Trophoblast cell (in vitro differentiated cells and primary cell): ENCODE data around the gene NPW.

Experiments used
- DNase-seq, 2 donors: peaks; one replicate each; pipeline ENCODE4 v3.0.0-alpha.2; 2016
- H2AFZ ChIP-seq: 2 replicates; pipeline ENCODE4 v1.6.1; 2013; ENCODE audit warnings: low read length, moderate library complexity, mild to moderate bottlenecking; ENCODE audit not compliant: insufficient read depth, poor library complexity
- H2AK5ac ChIP-seq: 2 replicates; pipeline ENCODE4 v1.6.1; 2013; ENCODE audit warnings: mild to moderate bottlenecking, low read length
- H2BK120ac ChIP-seq: 2 replicates; pipeline ENCODE4 v1.6.1; 2013; ENCODE audit warnings: low read length, mild to moderate bottlenecking, moderate library complexity; ENCODE audit not compliant: insufficient read depth, poor library complexity
- H2BK12ac ChIP-seq: 2 replicates; pipeline ENCODE4 v1.6.1; 2013; ENCODE audit warnings: mild to moderate bottlenecking, low read length, moderate library complexity
- H2BK5ac ChIP-seq: 2 replicates; pipeline ENCODE4 v1.6.1; 2013; ENCODE audit warnings: low read length, low read depth, moderate library complexity, mild to moderate bottlenecking; ENCODE audit not compliant: poor library complexity
- H3K14ac ChIP-seq: 2 replicates; pipeline ENCODE4 v1.6.1; 2013; ENCODE audit warnings: mild to moderate bottlenecking, low read length
- H3K18ac ChIP-seq: 2 replicates; pipeline ENCODE4 v1.6.1; 2013; ENCODE audit warnings: mild to moderate bottlenecking, low read length
- H3K23ac ChIP-seq: 2 replicates; pipeline ENCODE4 v1.6.1; 2013; ENCODE audit warnings: low read length
- H3K27ac ChIP-seq: 2 replicates; pipeline ENCODE4 v1.5.1; 2013; ENCODE audit warnings: low read depth, mild to moderate bottlenecking, inconsistent platforms, low read length, moderate library complexity
- H3K27me3 ChIP-seq: 2 replicates; pipeline ENCODE4 v1.6.1; 2013; ENCODE audit warnings: inconsistent platforms, mild to moderate bottlenecking, low read length, moderate library complexity; ENCODE audit not compliant: insufficient read depth
- H3K36me3 ChIP-seq, 2 experiments: 1 replicate in 1 of 2; 2 replicates in 1 of 2; pipeline ENCODE4 v1.6.1; 2013; ENCODE audit warnings: low read length in 2 of 2, mild to moderate bottlenecking in 2 of 2, moderate library complexity in 1 of 2; ENCODE audit not compliant: insufficient read depth in 2 of 2, control insufficient read depth in 1 of 2
- H3K4ac ChIP-seq: 2 replicates; pipeline ENCODE4 v1.6.1; 2013; ENCODE audit warnings: low read depth, mild to moderate bottlenecking, low read length, moderate library complexity
- H3K4me1 ChIP-seq, 2 experiments: 1 replicate in 1 of 2; 2 replicates in 1 of 2; pipeline ENCODE4 v1.6.1; 2013; ENCODE audit warnings: low read length in 2 of 2, mild to moderate bottlenecking in 2 of 2, moderate library complexity in 1 of 2; ENCODE audit not compliant: insufficient read depth in 2 of 2, control insufficient read depth in 1 of 2
- H3K4me2 ChIP-seq: 2 replicates; pipeline ENCODE4 v1.6.1; 2013; ENCODE audit warnings: inconsistent platforms, mild to moderate bottlenecking, low read length, moderate library complexity
- H3K4me3 ChIP-seq: 2 replicates; pipeline ENCODE4 v1.5.1; 2013; ENCODE audit warnings: mild to moderate bottlenecking, low read depth, low read length, inconsistent platforms
- H3K79me1 ChIP-seq: one replicate; pipeline ENCODE4 v1.6.1; 2013; ENCODE audit warnings: low read length
- H3K79me2 ChIP-seq: 2 replicates; pipeline ENCODE4 v1.6.1; 2013; ENCODE audit warnings: low read length, mild to moderate bottlenecking; ENCODE audit not compliant: control insufficient read depth, insufficient read depth, poor library complexity
- H3K9ac ChIP-seq: 2 replicates; pipeline ENCODE4 v1.6.1; 2013; ENCODE audit warnings: mild to moderate bottlenecking, low read length
- H3K9me3 ChIP-seq: 2 replicates; pipeline ENCODE4 v1.6.1; 2013; ENCODE audit warnings: low read depth, mild to moderate bottlenecking, control low read depth, inconsistent platforms, low read length; ENCODE audit not compliant: insufficient read depth
- H4K12ac ChIP-seq: 2 replicates; pipeline ENCODE4 v1.6.1; 2013; ENCODE audit warnings: low read depth, mild to moderate bottlenecking, low read length, moderate library complexity
- H4K8ac ChIP-seq: 2 replicates; pipeline ENCODE4 v1.6.1; 2013; ENCODE audit warnings: low read depth, mild to moderate bottlenecking, low read length, moderate library complexity
- H4K91ac ChIP-seq: one replicate; pipeline ENCODE4 v1.6.1; 2013; ENCODE audit warnings: low read depth, mild to moderate bottlenecking, low read length, moderate library complexity
- WGBS: extraction: QIAGEN DNeasy Blood & Tissue Kit; methylation state at CpG from one replicate; pipeline ENCODE4 v1.1.7; 2013; ENCODE audit warnings: missing lambda C conversion rate; ENCODE audit not compliant: insufficient read length, insufficient coverage; ENCODE audit errors: extremely low coverage; 5-methylcytosine and 5-hydroxymethylcytosine counted together

NPW gene

DNA sequence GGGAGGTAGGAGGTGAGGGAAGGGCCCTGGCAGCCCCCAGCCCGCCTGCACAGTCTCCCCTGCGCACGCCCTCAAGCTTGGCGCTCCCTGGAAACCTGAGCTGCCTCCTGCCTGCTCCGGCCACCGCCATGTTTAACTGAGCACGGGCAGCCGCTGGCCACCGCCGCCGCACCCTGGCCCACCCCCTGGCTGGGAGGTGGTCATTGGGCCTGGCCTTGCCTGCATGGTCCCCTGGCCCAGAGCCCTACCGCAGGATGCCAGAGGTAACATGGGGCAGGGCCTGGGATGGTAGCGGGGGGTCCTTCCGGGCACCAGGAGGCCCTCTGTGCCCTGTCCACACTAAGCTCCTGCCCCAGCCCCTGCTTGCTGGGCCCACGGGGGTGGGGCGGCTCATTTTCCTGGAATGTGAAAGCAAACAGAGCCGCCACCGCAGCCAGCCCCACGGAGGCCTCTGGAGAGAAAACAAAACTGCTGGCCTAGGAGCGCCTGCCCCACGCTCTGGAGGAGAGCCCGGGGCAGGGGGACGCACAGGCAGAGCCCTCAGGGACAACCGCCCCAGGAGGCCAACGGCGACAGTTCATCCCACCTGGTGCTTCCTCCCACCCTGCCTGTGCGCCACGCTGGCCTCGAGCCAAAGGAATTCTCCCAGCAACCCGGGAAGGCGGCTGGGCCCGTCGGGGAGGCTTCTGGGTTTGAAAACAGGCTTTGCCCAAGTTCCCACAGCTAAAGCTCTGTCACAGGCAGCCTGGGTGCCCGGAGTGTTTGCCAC lies 16.0 kb downstream of the NPW start:
- H3K79me2 ChIP-seq, result no peaks in the 10 kb centered on the region
- peak overlapping the region; percentile 56 for H4K12ac ChIP-seq
- H3K27me3 ChIP-seq, result no peaks in the 10 kb centered on the region
- H3K23ac ChIP-seq, result no peak overlapping the region
- peak overlapping the region; percentile 52 for H2AK5ac ChIP-seq
- no peak overlapping the region for H3K9ac ChIP-seq
- peak overlapping the region; percentile 74 for H4K91ac ChIP-seq
- WGBS, result no CpG with 5 or more reads among the region's 34 CpGs
- peak overlapping the region; percentile 36 for H2BK120ac ChIP-seq
- peaks cover 13% of the 10 kb centered on the region for H3K79me1 ChIP-seq
- H3K9me3 ChIP-seq, result no peaks in the 10 kb centered on the region
- peak overlapping the region; percentile 26 for H3K18ac ChIP-seq
- no peak overlapping the region for H3K4me2 ChIP-seq
- no peak for DNase-seq
- H3K4me3 ChIP-seq, result no peak overlapping the region
- H3K27ac ChIP-seq, result peak overlapping the region; percentile 36
- peaks cover 28 to 31% of the 10 kb centered on the region in 2 experiments for H3K4me1 ChIP-seq
- peak overlapping the region; percentile 61 for H3K14ac ChIP-seq
- H3K4ac ChIP-seq, result no peak overlapping the region
- H4K8ac ChIP-seq, result peak overlapping the region; percentile 42
- peak overlapping the region; percentile 19 for H2AFZ ChIP-seq
- peak overlapping the region; percentile 31 for H2BK5ac ChIP-seq
- peaks cover 17 to 20% of the 10 kb centered on the region in 2 experiments for H3K36me3 ChIP-seq
- peak overlapping the region; percentile 58 for H2BK12ac ChIP-seq

DNA sequence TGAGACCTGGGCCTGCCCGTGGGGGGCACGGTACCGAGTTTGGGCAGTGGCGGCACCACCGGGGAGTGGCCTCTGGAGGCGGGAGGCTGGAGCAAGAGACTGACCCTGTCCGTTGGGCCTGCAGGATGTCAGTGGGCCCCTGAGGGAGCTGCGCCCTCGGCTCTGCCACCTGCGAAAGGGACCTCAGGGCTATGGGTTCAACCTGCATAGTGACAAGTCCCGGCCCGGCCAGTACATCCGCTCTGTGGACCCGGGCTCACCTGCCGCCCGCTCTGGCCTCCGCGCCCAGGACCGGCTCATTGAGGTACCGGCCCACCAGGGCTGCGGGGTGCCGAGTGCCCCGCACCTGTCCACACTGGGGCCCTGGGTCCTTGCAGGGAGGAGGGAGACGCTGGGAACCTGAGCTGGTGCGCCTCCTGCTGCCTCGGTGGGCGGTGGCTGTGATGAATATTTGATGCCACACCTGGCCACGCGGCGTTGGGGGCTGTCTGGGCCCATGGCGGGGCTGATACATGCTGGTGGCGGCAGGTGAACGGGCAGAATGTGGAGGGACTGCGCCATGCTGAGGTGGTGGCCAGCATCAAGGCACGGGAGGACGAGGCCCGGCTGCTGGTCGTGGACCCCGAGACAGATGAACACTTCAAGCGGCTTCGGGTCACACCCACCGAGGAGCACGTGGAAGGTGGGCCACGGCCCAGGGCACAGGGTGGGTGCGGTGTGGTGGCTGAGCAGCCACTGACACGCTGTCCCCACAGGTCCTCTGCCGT lies 16.8 kb downstream of the NPW start:
- Histone ChIP-seq H3K79me1 (peaks cover 13% of the 10 kb centered on the region), H3K79me2 (no peaks in the 10 kb centered on the region), H3K23ac (no peak overlapping the region), H4K8ac (no peak overlapping the region), H2AK5ac (peak overlapping the region; percentile 13), H4K91ac (no peak overlapping the region), H3K4me2 (no peak overlapping the region), H3K36me3 (peaks cover 17 to 20% of the 10 kb centered on the region in 2 experiments), H2BK120ac (no peak overlapping the region), H3K9ac (no peak overlapping the region), H3K14ac (no peak overlapping the region), H3K9me3 (no peaks in the 10 kb centered on the region), H3K4me3 (no peak overlapping the region), H2BK5ac (no peak overlapping the region), H3K4me1 (peaks cover 28 to 31% of the 10 kb centered on the region in 2 experiments), H4K12ac (no peak overlapping the region), H3K27ac (no peak overlapping the region), H2BK12ac (peak overlapping the region; percentile 8), H3K4ac (no peak overlapping the region), H3K27me3 (no peaks in the 10 kb centered on the region), H2AFZ (peak overlapping the region; percentile 12), H3K18ac (no peak overlapping the region)
- no CpG with 5 or more reads among the region's 47 CpGs for WGBS
- DNase-seq, result no peak

DNA sequence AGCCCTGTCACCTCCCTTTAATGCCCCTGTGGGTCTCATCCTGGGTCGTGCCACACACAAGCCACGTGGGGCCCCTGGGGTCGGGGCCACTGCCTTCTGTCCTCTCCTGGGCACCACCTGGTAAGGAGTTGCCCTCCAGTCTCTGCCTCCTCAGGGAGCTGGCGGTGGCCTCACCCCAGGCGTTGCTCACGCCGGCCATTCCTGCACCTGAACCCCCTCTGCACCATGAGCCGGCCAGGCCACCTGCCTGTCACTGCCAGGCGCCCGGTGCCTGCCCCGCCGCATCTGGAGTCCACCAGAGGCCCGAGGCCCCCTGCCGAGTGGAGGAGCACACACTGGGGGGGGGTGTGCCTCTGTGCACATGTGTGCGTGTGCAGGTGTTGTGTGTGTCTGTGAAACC lies 17.5 kb downstream of the NPW start:
- H2BK5ac ChIP-seq, result no peak overlapping the region
- H3K9ac ChIP-seq, result no peak overlapping the region
- no peak overlapping the region for H4K12ac ChIP-seq

DNA sequence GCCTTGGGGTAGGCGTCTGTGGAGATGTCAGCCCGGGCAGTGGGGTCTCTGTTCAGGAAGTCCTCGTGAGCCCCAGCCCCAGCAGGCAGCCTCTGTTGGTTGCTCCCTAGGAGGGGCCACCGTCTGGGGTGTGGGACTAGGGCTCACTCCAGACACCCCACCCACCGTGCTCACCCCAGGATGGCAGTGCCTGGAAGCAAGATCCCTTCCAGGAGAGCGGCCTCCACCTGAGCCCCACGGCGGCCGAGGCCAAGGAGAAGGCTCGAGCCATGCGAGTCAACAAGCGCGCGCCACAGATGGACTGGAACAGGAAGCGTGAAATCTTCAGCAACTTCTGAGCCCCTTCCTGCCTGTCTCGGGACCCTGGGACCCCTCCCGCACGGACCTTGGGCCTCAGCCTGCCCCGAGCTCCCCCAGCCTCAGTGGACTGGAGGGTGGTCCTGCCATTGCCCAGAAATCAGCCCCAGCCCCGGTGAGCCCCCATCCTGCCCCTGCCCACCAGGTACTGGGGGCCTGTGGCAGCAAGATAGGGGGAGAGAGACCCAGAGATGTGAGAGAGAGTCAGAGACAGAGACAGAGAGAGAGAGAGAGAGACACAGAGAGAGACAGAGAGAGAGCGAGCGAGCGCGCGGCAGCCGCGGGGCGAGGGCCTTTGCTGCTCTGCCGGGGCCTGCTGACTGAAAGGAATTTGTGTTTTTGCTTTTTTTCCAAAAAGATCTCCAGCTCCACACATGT lies 18.2 kb downstream of the NPW start:
- no peak overlapping the region for H3K27ac ChIP-seq
- H2BK120ac ChIP-seq, result no peak overlapping the region
- peaks cover 26 to 28% of the 10 kb centered on the region in 2 experiments for H3K4me1 ChIP-seq
- WGBS, result no CpG with 5 or more reads among the region's 29 CpGs
- no peak overlapping the region for H2BK12ac ChIP-seq
- H3K79me1 ChIP-seq, result peaks cover 13% of the 10 kb centered on the region
- H4K91ac ChIP-seq, result no peak overlapping the region
- no peak overlapping the region for H3K4ac ChIP-seq
- no peak for DNase-seq
- no peak overlapping the region for H2AFZ ChIP-seq
- no peak overlapping the region for H3K4me3 ChIP-seq
- H4K12ac ChIP-seq, result no peak overlapping the region
- H3K9ac ChIP-seq, result no peak overlapping the region
- H3K23ac ChIP-seq, result no peak overlapping the region
- no peak overlapping the region for H2AK5ac ChIP-seq
- peaks cover 17 to 20% of the 10 kb centered on the region in 2 experiments for H3K36me3 ChIP-seq
- H3K18ac ChIP-seq, result no peak overlapping the region
- no peak overlapping the region for H4K8ac ChIP-seq
- no peaks in the 10 kb centered on the region for H3K27me3 ChIP-seq
- H3K4me2 ChIP-seq, result no peak overlapping the region
- no peak overlapping the region for H3K14ac ChIP-seq
- no peak overlapping the region for H2BK5ac ChIP-seq
- no peaks in the 10 kb centered on the region for H3K79me2 ChIP-seq
- no peaks in the 10 kb centered on the region for H3K9me3 ChIP-seq

More for the DNA sequence above, 17.5 kb downstream of the NPW start:
- no peak overlapping the region for H3K27ac ChIP-seq
- no peak overlapping the region for H4K8ac ChIP-seq
- H3K18ac ChIP-seq, result no peak overlapping the region
- H3K4me2 ChIP-seq, result no peak overlapping the region
- peaks cover 17 to 20% of the 10 kb centered on the region in 2 experiments for H3K36me3 ChIP-seq
- WGBS, result no CpG with 5 or more reads among the region's 15 CpGs
- H4K91ac ChIP-seq, result no peak overlapping the region
- no peak overlapping the region for H3K14ac ChIP-seq
- H3K23ac ChIP-seq, result no peak overlapping the region
- peaks cover 28 to 31% of the 10 kb centered on the region in 2 experiments for H3K4me1 ChIP-seq
- H3K79me2 ChIP-seq, result no peaks in the 10 kb centered on the region
- peaks cover 13% of the 10 kb centered on the region for H3K79me1 ChIP-seq
- H2AK5ac ChIP-seq, result no peak overlapping the region
- no peak overlapping the region for H2BK120ac ChIP-seq
- no peak overlapping the region for H3K4ac ChIP-seq
- H3K4me3 ChIP-seq, result no peak overlapping the region
- no peaks in the 10 kb centered on the region for H3K27me3 ChIP-seq
- H2BK12ac ChIP-seq, result no peak overlapping the region
- DNase-seq, result no peak
- no peak overlapping the region for H2AFZ ChIP-seq
- H3K9me3 ChIP-seq, result no peaks in the 10 kb centered on the region
